SK-N-SH (cell line): ENCODE data around the gene NOP58. TPM values are rescaled to one million over a fixed set of nuclear protein-coding genes. Genes with fewer than 3 reads are reported as not detected.
"Not testable (repeated sequence)": the region's sequence is repeated elsewhere in the genome, so short reads cannot be mapped to it uniquely, and the experiment has no call there.

Source experiments
- CTCF ChIA-PET: fragments of 300-600, 350-600 bp; formaldehyde crosslinking; extraction: SDS; loops from one replicate; lab custom pipeline; 2021; lab: Yijun Ruan, JAX
- POLR2A ChIA-PET: fragments of 350-600 bp; sonication (Branson Sonifier 250); formaldehyde crosslinking; extraction: SDS; loops from one replicate; lab custom pipeline; 2020; ENCODE audit warnings: antibody characterized with exemption, inconsistent platforms; lab: Yijun Ruan, JAX
- DNase-seq: peaks from one replicate; pipeline ENCODE4 v3.0.0; 2012
- H2AFZ ChIP-seq: fragments of 200-600 bp; sonication (generic); 2 replicates; pipeline ENCODE4 v1.8.1; 2016; ENCODE audit warnings: antibody characterized with exemption, mild to moderate bottlenecking, low read depth
- H3F3A ChIP-seq: fragments of 200-600 bp; sonication (generic); replicated peaks from 2 replicates; pipeline ENCODE3; 2016; ENCODE audit warnings: antibody characterized with exemption, mild to moderate bottlenecking; ENCODE audit not compliant: insufficient read depth
- H3K27ac ChIP-seq, 2 experiments: fragments of 200-500 bp in 1 of 2; fragments of 200-600 bp in 1 of 2; sonication (Bioruptor generic) in 1 of 2; sonication (generic), shearing (Covaris generic) in 1 of 2; 2 replicates each; pipeline versions ENCODE4 v1.5.1 to v1.6.1; 2014 to 2016; ENCODE audit warnings: low read depth in 2 of 2, inconsistent platforms in 1 of 2, low read length in 1 of 2, mild to moderate bottlenecking in 1 of 2, mixed read lengths in 1 of 2
- H3K27me3 ChIP-seq: fragments of 200-600 bp; sonication (generic), shearing (Covaris generic); 2 replicates; pipeline ENCODE4 v1.6.1; 2016; ENCODE audit warnings: mixed run types; ENCODE audit not compliant: insufficient read depth
- H3K36me3 ChIP-seq, 2 experiments: fragments of 200-500 bp in 1 of 2; fragments of 200-600 bp in 1 of 2; sonication (Bioruptor generic) in 1 of 2; sonication (generic) in 1 of 2; replicated peaks in 1 of 2; 2 replicates each; pipeline versions ENCODE3 to v1.5.1; 2014 to 2016; ENCODE audit warnings: low read length in 1 of 2, mild to moderate bottlenecking in 1 of 2; ENCODE audit not compliant: insufficient read depth in 2 of 2, control insufficient read depth in 1 of 2
- H3K4me1 ChIP-seq, 2 experiments: fragments of 200-500 bp in 1 of 2; fragments of 200-600 bp in 1 of 2; sonication (Bioruptor generic) in 1 of 2; sonication (generic), shearing (Covaris generic) in 1 of 2; 2 replicates each; pipeline versions ENCODE4 v1.5.1 to v1.6.1; 2014 to 2016; ENCODE audit warnings: low read depth in 1 of 2, low read length in 1 of 2, mixed run types in 1 of 2; ENCODE audit not compliant: insufficient read depth in 2 of 2, control insufficient read depth in 1 of 2
- H3K4me2 ChIP-seq: fragments of 200-600 bp; sonication (generic), shearing (Covaris generic); 2 replicates; pipeline ENCODE4 v1.6.1; 2017; ENCODE audit warnings: mixed run types
- H3K4me3 ChIP-seq, 2 experiments: fragments of 200-500 bp in 1 of 2; fragments of 200-600 bp in 1 of 2; sonication (Bioruptor generic) in 1 of 2; sonication (generic), shearing (Covaris generic) in 1 of 2; 2 replicates each; pipeline versions ENCODE4 v1.5.1 to v1.8.1; 2014 to 2016; ENCODE audit warnings: low read depth in 2 of 2, inconsistent platforms in 1 of 2, low read length in 1 of 2, mild to moderate bottlenecking in 1 of 2, mixed read lengths in 1 of 2, moderate library complexity in 1 of 2
- H3K79me2 ChIP-seq: fragments of 200-600 bp; sonication (generic); 2 replicates; pipeline ENCODE4 v1.8.1; 2017; ENCODE audit warnings: mild to moderate bottlenecking; ENCODE audit not compliant: insufficient read depth
- H3K9ac ChIP-seq: fragments of 200-600 bp; sonication (generic); 2 replicates; pipeline ENCODE4 v1.6.1; 2017; ENCODE audit warnings: mixed run types
- H3K9me2 ChIP-seq: fragments of 200-600 bp; sonication (generic); 2 replicates; pipeline ENCODE4 v1.6.1; 2017; ENCODE audit warnings: mixed run types
- H3K9me3 ChIP-seq: fragments of 200-600 bp; sonication (generic); 2 replicates; pipeline ENCODE4 v1.6.1; 2017; ENCODE audit warnings: mixed run types, mild to moderate bottlenecking, moderate library complexity
- H4K20me1 ChIP-seq: fragments of 200-600 bp; sonication (generic); 2 replicates; pipeline ENCODE4 v1.6.1; 2017; ENCODE audit warnings: mild to moderate bottlenecking, mixed run types; ENCODE audit not compliant: insufficient read depth
- CHD2 ChIP-seq: fragments of 150-350 bp; IDR thresholded peaks from 2 replicates; pipeline ENCODE4 v1.6.1; 2018; ENCODE audit warnings: low read length; ENCODE audit not compliant: partially characterized antibody
- ELF1 ChIP-seq: IDR thresholded peaks from 2 replicates; pipeline ENCODE4 v1.4.0; 2012
- FOXM1 ChIP-seq: IDR thresholded peaks from 2 replicates; pipeline ENCODE4 v1.4.0; 2012; ENCODE audit warnings: low read depth, mild to moderate bottlenecking
- GABPA ChIP-seq: IDR thresholded peaks from 2 replicates; pipeline ENCODE4 v1.4.0; 2012; ENCODE audit warnings: low read depth, mild to moderate bottlenecking
- GATA2 ChIP-seq: sonication (generic); formaldehyde crosslinking; IDR thresholded peaks from 2 replicates; pipeline ENCODE4 v1.5.0; 2020; ENCODE audit warnings: mild to moderate bottlenecking, missing genetic modification reagents
- JUND ChIP-seq: IDR thresholded peaks from 2 replicates; pipeline ENCODE4 v1.4.0; 2012
- MXI1 ChIP-seq: IDR thresholded peaks from 2 replicates; pipeline ENCODE4 v1.6.1; 2012; ENCODE audit warnings: mild to moderate bottlenecking, low read depth, low read length, improper control_type of control experiment
- POLR2AphosphoS5 ChIP-seq: IDR thresholded peaks from 2 replicates; pipeline ENCODE4 v1.6.1; 2012; ENCODE audit warnings: low read depth, low read length
- RAD21 ChIP-seq: IDR thresholded peaks from 2 replicates; pipeline ENCODE4 v1.6.1; 2012; ENCODE audit warnings: mild to moderate bottlenecking, low read length
- SIN3A ChIP-seq: IDR thresholded peaks from 2 replicates; pipeline ENCODE4 v1.6.1; 2012; ENCODE audit warnings: low read depth, mild to moderate bottlenecking, low read length, moderate library complexity, borderline replicate concordance
- TAF1 ChIP-seq: IDR thresholded peaks from 2 replicates; pipeline ENCODE4 v1.6.1; 2012; ENCODE audit warnings: low read depth, mild to moderate bottlenecking, low read length, moderate library complexity, borderline replicate concordance
- TCF12 ChIP-seq: IDR thresholded peaks from 2 replicates; pipeline ENCODE4 v1.4.0; 2012
- WGBS: methylation state at CpG from one replicate; pipeline ENCODE4 v1.1.6; 2017; ENCODE audit warnings: low lambda C conversion rate; 5-methylcytosine and 5-hydroxymethylcytosine counted together
- polyA plus RNA-seq, 3 experiments: library from polyadenylated mRNA; depleted of rRNA; stranded (reverse); fragments of >200 nt; gene quantifications; 2 replicates each; pipeline ENCODE4 v1.2.3, GENCODE V29; 2012
- TF ChIP-seq, protein P1 (sequence below): IDR thresholded peaks from 2 replicates; pipeline ENCODE4 v1.4.0; 2012; ENCODE audit warnings: low read depth

NOP58 gene
- polyA plus RNA-seq, 1 of the 3 experiments (the other 2 are of a cell fraction): 37.4 TPM

DNA sequence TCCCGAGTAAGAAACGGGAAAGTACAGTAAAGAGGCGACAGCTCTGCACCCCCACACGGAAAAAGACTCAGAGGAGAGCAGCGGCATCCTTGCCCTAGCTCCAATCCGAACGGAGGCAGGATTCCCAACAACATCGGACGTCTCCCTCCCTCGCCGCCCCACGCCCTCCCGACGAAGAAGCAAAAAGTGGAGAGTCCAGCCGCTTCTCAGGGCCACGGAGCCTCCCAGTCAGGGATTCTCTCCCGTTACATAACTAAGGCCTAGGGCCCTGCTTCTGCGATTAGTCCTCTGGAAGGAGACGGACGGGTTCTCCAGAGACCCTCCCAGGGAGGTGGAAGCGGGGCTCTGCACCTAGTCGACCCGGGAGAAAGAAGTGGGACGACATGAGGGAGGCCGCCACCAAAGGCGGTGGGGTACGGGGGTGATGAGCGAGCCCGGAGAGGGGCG, 27.8 kb upstream of the NOP58 start:
- H3K9me3 ChIP-seq: no peaks in the 10 kb centered on the region
- peak overlapping the region; percentile 81 for H3K4me2 ChIP-seq
- WGBS: 2% methylated on average over 27 of the region's 30 CpGs
- H2AFZ ChIP-seq: 0 out of 2 replicates have a peak overlapping the region, but pooled peaks have one; percentile 33
- peak overlapping the region; percentile 84 for H3K9ac ChIP-seq
- H4K20me1 ChIP-seq: peaks cover 46% of the 10 kb centered on the region
- TF ChIP-seq GATA2 (CRISPR knock-in tag) (no peak), TAF1 (0 out of 2 replicates have a peak, but pooled peaks have one; percentile 24)
- H3K4me3 ChIP-seq: peak overlapping the region; percentile 83 to 91
- H3K79me2 ChIP-seq: peaks cover 53% of the 10 kb centered on the region
- peak overlapping the region; percentile 83 to 86 for H3K27ac ChIP-seq
- H3K4me1 ChIP-seq: peaks cover 5 to 7% of the 10 kb centered on the region in 2 experiments; a peak in 3 of 4 replicates
- POLR2A ChIA-PET: interaction anchor here (1.1 to 1.4 kb wide), 2 partner anchors 32 to 457 kb away, joined by 3 to 5 read pairs; partner anchors contain the start of gene ALS2
- peaks cover 0 to 3% of the 10 kb centered on the region in 2 experiments for H3K36me3 ChIP-seq
- H3K27me3 ChIP-seq: no peaks in the 10 kb centered on the region
- DNase-seq: peak; percentile 61
- H3F3A ChIP-seq: peaks cover 13% of the 10 kb centered on the region
- CTCF ChIA-PET: interaction anchor here (0.8 kb wide), 1 partner anchor 26 kb away, joined by 3 read pairs; no protein-coding TSS in a partner anchor
- no peaks in the 10 kb centered on the region for H3K9me2 ChIP-seq

DNA sequence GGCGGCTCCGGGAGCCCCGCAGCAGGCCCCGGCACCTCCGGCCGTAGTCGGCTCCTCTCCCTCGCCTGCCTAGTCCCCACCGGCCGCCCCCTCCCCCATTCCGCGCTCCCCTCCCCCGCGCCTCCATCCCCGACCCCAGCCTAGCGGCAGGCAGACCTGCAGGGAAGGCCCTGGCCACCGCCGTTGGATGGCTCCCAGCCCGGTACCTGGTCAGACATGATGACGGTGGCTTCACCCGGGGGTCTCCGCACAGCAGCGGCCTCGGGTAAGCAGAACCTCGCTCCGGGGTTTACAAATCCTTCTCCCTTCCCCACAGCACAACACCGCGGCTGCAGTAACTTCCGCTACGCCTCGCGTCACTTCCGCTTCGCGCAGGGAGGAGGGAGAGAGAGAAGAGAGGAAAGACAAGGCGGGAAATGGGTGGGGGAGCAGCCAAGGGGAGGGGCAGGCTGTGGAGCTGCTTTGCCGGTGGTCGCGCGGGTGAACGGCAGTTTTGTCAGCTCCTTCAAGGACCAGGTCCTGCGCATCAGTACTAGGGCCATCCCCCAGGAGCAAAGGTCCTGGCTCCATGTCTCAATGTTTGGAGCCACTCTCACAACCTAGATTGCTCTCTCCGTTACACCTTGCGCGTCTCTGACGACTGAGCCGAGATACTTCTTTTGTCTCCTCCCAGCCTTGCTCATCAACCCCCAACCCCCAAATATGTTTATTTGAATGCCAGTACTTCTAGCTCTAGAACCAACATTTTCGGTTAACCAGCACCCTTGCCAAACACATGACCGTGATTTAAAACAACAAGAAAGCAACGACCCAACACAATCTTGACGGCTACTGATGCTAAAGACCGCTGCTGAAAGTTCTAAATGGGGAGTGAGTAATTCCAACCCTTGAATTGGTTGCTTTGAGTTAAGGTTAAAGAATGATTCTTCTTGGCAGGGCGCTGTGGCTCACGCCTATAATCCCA, 27.0 kb upstream of the NOP58 start, which contains the start of gene SUMO1:
SUMO1 (minus strand) TSS at position 364 of the 964 bp plus-strand sequence; CDS start at position 218, 146 bp downstream.
- H2AFZ ChIP-seq: peak within 1 kb of the TSS; percentile 87; the same call in 1 of the 2 replicates
- H3K4me1 ChIP-seq: peaks cover 5 to 7% of the 10 kb centered on the region in 2 experiments; a peak in 3 of 4 replicates
- TF ChIP-seq FOXM1: no peak
- peak; percentile 76 for TF ChIP-seq TAF1
- no peak for TF ChIP-seq RAD21
- TF ChIP-seq GATA2 (CRISPR knock-in tag): no peak
- peak; percentile 50; the same call in 1 of the 2 replicates for TF ChIP-seq MXI1
- peak; percentile 32; the same call in 1 of the 2 replicates for TF ChIP-seq SIN3A
- peak; percentile 45; the same call in 1 of the 2 replicates for TF ChIP-seq ELF1
- TF ChIP-seq CHD2: peak; percentile 59
- peak; percentile 90 for TF ChIP-seq GABPA
- TF ChIP-seq TCF12: no peak
- TF ChIP-seq JUND: no peak
- peak; percentile 77 for TF ChIP-seq POLR2AphosphoS5
- TF ChIP-seq, protein P1, sequence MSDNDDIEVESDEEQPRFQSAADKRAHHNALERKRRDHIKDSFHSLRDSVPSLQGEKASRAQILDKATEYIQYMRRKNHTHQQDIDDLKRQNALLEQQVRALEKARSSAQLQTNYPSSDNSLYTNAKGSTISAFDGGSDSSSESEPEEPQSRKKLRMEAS: peak; percentile 66
- no peaks in the 10 kb centered on the region for H3K9me3 ChIP-seq
- H3K4me3 ChIP-seq: peak within 1 kb of the TSS; percentile 83 to 91
- H3F3A ChIP-seq: peaks cover 13% of the 10 kb centered on the region
- peaks cover 45% of the 10 kb centered on the region for H3K79me2 ChIP-seq
- no peaks in the 10 kb centered on the region for H3K27me3 ChIP-seq
- H3K9me2 ChIP-seq: no peaks in the 10 kb centered on the region
- ChIA-PET POLR2A (interaction anchor here (0.6 to 1.4 kb wide), 3 partner anchors 27 to 458 kb away, joined by 3 to 5 read pairs (median 3); partner anchors contain the start of genes ALS2 and NOP58), CTCF (no interaction called here)
- WGBS: 15% methylated on average over 41 of the region's 54 CpGs
- peaks cover 38% of the 10 kb centered on the region for H4K20me1 ChIP-seq
- peak within 1 kb of the TSS; percentile 83 to 86 for H3K27ac ChIP-seq
- H3K36me3 ChIP-seq: peaks cover 0 to 3% of the 10 kb centered on the region in 2 experiments
- H3K4me2 ChIP-seq: peak within 1 kb of the TSS; percentile 81
- peak; percentile 95 for DNase-seq
- H3K9ac ChIP-seq: peak within 1 kb of the TSS; percentile 84

DNA sequence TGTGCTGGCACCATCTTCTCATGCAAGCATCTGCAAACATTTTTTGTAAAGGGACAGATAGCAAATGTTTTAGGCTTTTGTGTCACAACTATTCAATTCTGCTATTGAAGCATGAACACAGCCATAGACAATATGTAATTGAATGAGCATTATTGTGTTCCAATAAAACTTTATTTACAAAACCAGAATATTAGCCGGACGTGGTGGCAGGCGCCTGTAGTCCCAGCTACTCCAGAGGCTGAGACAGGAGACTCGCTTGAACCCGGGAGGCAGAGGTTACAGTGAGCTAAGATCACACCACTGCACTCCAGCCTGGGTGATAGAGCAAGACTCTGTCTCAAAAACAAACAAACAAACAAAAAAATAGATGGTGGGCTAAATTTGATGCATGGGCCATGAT, 17.9 kb upstream of the NOP58 start:
- H3K9me2 ChIP-seq, H3K4me3 ChIP-seq, H3K79me2 ChIP-seq, H2AFZ ChIP-seq, POLR2A ChIA-PET, H3K4me2 ChIP-seq, H3K36me3 ChIP-seq, H3K9me3 ChIP-seq, CTCF ChIA-PET, DNase-seq, H3K4me1 ChIP-seq, H4K20me1 ChIP-seq, H3K27me3 ChIP-seq, H3K27ac ChIP-seq, H3F3A ChIP-seq, H3K9ac ChIP-seq: not testable (repeated sequence)
- WGBS: 95% methylated on average over 5 of the region's 5 CpGs
